ENCODE measurements around the gene DDX43. TPM values are rescaled to one million over a fixed set of nuclear protein-coding genes. Genes with fewer than 3 reads are reported as not detected.

The DDX43 gene
- 0.15 and 0.84 TPM in 2 replicates for total RNA-seq

GRCh38 chr6:73394577-73395354, at the start of gene DDX43:
Gene DDX43, plus strand, starts transcription at chr6:73394828. Its CDS starts 78 bp downstream, at chr6:73394906.

DNA sequence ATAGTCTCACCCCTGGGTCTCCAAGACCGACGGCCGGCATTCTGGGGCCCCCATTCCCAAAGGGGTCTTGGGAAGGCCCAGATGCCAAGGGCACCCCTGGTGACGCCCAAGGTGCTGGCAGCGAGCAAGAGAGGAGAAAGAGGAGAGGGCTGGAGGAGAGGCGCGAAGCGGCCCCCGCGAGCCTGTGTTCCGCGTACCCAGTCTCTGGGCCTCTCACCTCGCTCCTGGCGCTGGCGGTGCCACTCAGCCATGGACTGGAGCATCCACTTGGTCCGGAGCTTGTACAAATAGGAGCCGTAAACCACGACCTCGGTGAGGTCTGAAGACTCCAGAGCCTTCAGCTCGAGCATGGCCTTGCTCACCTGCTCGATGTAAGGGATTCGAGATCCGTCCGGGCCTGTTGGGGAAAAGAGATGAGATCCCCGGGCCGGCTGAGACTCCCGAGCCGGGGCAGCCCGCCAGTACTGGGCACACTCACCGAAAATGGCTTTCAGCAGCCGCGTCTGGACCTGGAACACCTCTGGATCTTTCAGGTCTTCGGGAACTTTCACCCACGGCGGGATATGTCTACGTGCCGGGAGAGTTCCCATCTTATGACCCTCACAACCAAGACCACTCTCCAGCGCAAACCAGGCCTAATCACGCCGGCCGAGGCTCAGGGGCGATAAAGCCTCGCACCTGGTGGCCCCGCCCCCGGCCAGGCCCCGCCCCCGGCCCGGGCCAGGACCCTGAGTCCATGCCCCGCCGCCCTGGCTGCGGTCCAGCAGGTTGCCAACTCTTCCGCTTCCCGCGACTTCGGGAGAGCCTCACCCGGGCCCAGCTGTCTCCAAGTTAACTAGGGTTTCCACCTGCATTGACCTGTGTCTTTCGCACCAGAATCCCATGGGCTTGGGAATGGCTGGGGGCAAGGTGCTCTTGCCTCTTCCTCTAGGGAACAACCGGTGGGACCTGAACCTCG, 40.7 kb upstream of the DDX43 start, which contains the start of gene DPPA5:
DPPA5 (minus strand) TSS at position 641 of the 958 bp plus-strand sequence; CDS start at position 590, 51 bp downstream.

DNA sequence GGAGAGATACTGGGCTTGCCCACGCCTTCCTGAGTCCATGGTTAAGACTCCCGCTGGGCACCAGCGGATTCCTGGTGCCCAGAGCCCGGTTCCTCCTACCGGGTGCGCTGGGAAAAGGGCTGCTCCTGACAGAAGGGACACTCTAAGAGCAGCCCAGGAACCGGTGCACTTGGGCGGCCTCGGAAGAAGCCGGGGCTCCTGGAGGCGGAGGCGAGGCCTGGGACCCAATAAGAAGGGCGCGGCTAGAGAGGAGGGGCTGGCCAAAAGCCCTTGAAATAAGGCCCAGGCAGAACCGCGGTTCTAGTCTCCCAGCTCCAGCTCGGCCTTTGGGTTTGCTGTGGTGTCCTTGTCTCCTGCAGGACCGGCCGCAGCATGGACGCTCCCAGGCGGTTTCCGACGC, 32.3 kb upstream of the DDX43 start, which contains the start of gene KHDC3L:
KHDC3L (plus strand) TSS at position 301 of the 400 bp plus-strand sequence; CDS start at position 373, 72 bp downstream.

GRCh38 chr6:73369563-73369962, 25.1 kb upstream of the DDX43 start, which contains the start of gene OOEP:
Gene OOEP, minus strand, starts transcription at chr6:73369897. Its CDS starts 105 bp downstream, at chr6:73369792.

DNA sequence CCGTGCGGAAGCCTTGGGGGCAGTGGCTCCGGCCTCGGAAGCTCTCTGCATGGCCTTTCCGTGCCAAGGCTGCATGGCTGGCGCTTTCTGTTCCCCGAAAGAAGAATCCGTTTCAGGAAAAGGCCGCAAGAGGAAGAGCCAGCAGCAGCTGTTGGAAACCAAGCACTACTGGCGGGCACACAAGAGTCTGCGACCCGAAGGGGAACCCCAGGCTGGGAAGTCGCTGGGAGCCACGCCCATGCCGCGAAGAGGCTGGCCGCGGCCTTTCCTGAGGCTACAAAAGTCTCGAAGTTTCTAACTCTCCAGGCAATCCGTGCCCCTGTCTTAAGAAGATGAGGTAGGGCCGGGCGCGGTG, 57.5 kb downstream of the DDX43 start, which contains the start of gene CGAS:
CGAS (minus strand) TSS at position 191 of the 355 bp plus-strand sequence; CDS start at position 75, 116 bp downstream.

DNA sequence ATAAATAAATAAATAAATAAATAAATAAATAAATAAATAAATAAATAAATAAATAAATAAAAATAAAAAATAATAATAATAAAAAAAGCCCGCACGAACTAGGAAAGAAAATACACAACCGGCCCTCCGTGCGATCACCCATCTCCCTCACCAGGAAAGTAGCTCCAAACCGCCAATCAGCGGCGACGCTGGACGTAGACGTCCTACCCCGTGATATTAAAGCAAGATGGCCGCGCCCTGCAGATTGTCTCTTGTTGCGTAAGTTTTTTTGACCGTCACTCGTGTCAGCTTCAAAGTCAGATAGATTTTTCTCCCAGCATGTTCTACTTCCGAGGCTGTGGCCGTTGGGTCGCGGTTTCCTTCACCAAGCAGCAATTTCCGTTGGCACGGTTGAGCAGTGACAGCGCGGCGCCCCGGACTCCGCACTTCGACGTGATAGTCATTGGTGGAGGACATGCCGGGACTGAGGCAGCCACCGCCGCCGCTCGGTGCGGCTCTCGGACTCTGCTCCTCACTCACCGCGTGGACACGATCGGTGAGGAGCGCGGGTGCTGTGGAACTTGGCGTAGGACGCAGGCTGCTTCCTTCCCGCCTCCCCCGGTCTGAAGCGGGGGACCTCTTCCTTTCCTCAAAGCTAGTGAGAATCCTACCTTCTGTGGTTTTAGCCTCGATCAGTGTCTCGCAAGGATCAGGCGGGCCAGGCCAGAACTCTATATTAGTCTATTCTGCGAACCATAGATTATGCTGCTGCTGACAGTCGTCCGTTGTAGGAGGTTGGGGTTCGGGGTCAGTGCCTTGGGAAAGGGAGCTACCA, 67.1 kb downstream of the DDX43 start, which contains the start of gene MTO1:
MTO1 (plus strand) TSS at position 201 of the 814 bp plus-strand sequence; CDS start at position 319, 118 bp downstream.

Other genes with a start within 250 kb of the DDX43 start
- not detected in 2 replicates for gene KHDC1L, start 169.3 kb upstream of the DDX43 start, total RNA-seq
- gene KHDC1, start 131.6 kb upstream of the DDX43 start, total RNA-seq: 4.0 and 6.1 TPM in 2 replicates
- not detected in 2 replicates for gene DPPA5, start 40.6 kb upstream of the DDX43 start, total RNA-seq
- gene KHDC3L, start 32.2 kb upstream of the DDX43 start, total RNA-seq: not detected in 2 replicates
- gene OOEP, start 24.9 kb upstream of the DDX43 start, total RNA-seq: not detected in 2 replicates
- 5.5 and 8.2 TPM in 2 replicates for gene CGAS, start 57.5 kb downstream of the DDX43 start, total RNA-seq
- 23.5 and 24.7 TPM in 2 replicates for gene MTO1, start 66.9 kb downstream of the DDX43 start, total RNA-seq
- 11,958 and 12,572 TPM in 2 replicates for gene EEF1A1, start 126.2 kb downstream of the DDX43 start, total RNA-seq